Measurements from ENCODE around the gene SPSB3.

Gene SPSB3

GRCh38 chr16:1788095-1788707, 5.8 kb upstream of the SPSB3 start:
- DNase-seq: no peak

DNA sequence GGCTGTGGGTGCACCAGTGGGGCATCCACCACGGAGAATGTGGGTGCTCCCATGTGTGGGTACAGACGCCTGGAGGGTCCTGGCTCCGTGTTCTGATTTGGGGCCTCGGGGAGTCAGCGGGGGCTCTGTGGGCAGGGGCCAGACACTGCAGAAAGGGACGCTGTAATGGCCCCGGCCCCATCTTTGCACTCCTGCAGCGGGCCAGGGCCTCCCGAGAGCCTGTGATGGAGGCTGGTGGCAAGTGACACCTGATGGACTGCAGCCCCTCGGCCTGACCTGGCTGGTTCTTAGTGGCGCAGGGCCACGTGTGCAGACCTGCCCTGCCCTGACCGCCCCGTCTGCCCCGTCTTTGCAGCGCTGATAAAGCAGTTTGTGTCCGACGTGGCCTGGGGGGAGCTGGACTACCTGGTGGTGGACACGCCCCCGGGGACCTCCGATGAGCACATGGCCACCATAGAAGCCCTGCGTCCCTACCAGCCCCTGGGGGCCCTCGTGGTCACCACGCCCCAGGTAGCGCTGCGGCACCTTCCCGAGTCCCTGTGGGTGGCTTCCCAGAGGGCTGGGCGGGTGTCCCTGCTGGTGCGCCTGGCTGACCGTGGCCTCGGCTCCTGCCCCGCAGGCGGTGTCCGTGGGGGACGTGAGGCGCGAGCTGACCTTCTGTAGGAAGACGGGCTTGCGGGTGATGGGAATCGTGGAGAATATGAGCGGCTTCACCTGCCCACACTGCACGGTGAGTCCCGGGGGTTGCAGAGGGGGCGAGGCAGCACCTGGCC, 5.1 kb upstream of the SPSB3 start:
- DNase-seq: no peak

DNA sequence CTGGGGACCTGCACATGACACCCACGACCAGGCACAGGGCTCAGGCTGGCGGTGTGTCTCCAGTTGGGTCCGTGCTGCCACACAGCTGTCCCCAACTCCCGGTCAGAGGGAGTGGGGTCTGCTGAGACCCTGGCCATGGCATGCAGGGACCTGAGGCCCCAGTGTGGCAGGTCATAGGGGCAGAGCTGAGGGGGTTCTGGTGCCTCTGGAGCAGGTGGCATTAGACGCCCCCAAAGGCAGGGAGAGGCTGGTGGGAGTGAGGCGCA, 4.6 kb upstream of the SPSB3 start:
- DNase-seq: no peak

GRCh38 chr16:1786242-1787055, 4.1 kb upstream of the SPSB3 start:
- no peak for DNase-seq

- no peak for DNase-seq
Observed at GRCh38 chr16:1785846-1786170, 3.4 kb upstream of the SPSB3 start.

GRCh38 chr16:1784977-1785845, 2.8 kb upstream of the SPSB3 start:
- no peak for DNase-seq

DNA sequence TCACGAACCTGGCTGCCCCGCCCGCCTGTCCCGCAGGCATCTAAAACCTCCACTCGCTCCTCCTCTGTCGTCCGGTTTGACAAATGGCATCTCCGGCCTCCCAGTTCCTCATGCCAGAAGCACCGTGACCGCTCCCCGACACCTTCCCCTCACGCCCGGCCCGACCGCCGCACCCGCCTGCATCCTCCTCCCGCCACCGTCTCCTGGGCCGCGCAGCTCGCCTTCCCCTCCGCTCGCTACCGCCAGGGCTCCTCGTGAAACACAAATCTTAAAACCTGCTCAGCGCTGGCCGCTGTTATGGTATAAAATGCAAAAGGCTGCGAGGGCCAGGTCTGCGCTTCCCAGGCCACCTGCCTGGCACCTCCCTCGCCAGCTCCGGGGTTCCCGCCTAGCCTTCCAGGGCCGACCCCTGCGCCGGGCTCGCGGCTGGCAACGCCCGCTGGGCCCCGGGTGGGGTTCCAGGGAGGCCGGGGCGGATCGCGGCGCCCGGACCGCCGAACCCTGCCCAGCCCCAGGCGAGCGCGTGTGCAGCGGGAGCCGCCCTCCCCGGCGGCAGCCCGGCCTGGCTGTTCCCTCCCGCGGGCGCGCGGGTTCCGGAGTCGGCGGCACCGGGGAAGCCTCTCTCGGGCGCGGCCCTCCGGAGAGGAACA, 488 bp downstream of the SPSB3 start:
- DNase-seq: no peak

DNA sequence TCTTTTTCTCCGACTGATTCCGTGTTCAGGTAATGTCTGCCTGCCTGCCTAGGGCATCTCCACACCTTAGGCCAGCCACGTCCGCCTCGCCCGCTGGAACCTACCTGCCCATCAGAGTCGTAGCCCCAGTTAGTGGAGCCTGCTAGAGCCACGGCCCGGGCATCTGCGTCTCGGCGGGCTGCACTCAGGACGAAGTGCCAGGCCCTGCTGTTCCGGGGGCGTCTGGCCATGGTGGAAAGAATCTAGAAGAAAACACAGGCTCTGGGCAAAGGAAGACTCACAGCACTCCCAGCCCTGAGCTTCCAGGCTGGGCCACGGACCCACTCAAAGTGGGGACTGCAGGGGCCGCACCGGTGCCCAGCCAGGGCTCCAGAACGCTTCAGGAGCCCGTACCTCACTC, 1.1 kb downstream of the SPSB3 start:
- DNase-seq: no peak

DNA sequence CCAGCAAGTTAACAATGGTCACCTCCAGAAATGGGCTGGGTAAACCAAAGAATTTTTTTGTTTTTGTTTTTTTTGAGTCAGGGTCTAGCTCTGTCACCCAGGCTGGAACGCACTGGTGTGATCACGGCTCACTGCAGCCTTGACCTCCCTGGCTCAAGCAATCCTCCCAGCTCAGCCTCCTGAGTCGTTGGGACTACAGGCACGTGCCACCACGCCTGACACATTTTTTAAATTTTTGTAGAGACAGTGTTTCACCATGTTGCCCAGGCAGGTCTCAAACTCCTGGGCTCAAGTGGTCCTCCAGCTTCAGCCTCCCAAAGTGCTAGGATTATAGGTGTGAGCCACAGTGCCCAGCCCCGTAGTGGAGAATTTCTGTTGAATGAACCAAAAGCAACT, 1.7 kb downstream of the SPSB3 start:
- DNase-seq: no peak

GRCh38 chr16:1779741-1780676, 2.4 kb downstream of the SPSB3 start:
- no peak for DNase-seq

- DNase-seq: no peak
Observed at GRCh38 chr16:1779234-1779701, 3.1 kb downstream of the SPSB3 start.

DNA sequence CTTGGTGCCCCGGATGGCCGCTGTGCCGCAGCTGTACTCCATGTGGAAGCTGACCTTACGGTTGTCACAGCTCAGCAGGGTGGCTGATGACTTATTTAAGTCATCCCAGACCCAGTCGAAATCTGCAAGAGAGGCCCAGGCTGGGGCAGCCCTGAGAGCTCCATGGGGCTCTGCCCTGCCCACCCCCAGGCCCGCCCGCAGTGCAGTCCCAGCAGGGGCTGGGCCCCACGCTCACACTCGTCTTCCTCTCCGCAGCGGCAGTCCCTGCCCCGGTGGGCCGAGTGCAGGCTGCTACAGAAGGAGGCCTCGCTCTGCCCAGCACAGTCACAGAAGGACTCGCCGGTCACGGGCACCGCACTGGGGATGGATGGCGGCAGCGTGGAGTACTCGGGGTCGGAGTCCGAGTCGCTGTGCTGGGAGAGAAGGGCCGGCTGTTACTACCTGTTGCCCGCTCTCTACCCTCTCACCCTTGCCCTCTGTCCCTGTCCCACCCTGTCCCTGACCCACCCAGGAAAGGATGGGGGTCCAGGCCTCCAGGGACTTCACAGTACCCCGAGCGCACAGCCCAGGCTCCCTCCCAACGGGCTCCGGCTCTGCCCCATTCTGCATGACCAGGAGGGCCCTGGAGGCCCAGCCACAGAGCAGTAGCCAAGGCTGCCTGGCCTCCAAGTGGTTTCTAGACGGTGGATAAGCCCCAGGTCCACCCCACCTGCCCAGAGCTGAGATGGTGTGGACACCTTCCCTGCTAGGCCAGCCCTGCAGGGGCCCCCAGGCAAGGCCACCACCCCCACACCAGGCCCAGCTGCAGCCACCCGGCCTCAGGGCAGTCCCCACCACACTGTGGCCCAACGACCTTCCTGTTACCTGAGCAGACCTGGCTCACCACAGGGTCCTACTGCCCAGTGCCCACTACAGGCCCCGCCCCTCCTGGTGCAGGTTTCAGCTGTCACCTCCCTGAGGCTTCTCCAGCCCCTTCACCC, 3.9 kb downstream of the SPSB3 start:
- DNase-seq: no peak

GRCh38 chr16:1777375-1778199, 4.8 kb downstream of the SPSB3 start:
- no peak for DNase-seq

DNA sequence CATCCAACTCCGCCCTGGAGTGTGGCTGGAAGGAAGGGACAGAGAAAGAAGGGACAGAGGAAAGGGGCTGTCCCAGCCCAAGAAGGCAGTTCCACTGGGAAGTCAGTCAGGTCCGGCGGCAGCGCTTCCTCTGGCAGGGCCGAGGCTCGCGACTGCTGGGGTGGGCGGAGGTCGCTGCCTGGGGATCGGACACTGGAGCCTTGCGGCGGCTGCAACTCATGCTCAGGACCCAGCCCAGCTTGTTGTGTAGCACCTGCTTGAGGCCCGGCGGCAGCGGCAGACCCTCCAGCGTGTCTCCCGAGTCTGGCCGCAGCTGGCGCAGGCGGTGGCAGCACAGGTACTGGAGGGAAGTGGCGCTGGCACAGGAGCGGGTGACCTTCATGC, 5.4 kb downstream of the SPSB3 start:
- no peak for DNase-seq

GRCh38 chr16:1776672-1776955, 5.8 kb downstream of the SPSB3 start:
- no peak for DNase-seq

- DNase-seq: no peak
Observed at GRCh38 chr16:1775846-1776671, 6.3 kb downstream of the SPSB3 start.

GRCh38 chr16:1775006-1775845, 7.1 kb downstream of the SPSB3 start:
- DNase-seq: no peak

DNA sequence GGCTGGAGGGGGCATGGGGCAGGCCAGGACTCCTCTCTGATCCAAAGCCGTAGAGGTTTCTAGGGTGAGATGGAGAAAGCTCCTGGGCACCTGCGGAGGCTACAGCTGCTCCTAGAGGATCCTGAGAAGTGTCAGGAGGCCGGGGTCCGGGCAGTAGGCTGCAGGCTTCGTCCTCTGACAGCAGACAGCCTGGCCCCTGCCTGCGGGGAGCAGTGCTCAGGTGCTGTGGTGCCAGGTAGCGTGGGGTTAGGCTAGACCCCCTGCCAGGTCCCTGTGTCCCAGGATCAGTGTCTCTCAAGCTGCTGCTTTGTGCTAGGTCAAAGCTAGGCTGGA, 8.0 kb downstream of the SPSB3 start:
- DNase-seq: no peak

Measured in NCI-H1436 (cell line).